Left lung (tissue), 10 donors: Measurements from ENCODE around the gene MMS19. TPM values are rescaled to one million over a fixed set of nuclear protein-coding genes. Genes with fewer than 3 reads are reported as not detected.
"Not testable (repeated sequence)": the region's sequence is repeated elsewhere in the genome, so short reads cannot be mapped to it uniquely, and the experiment has no call there.

ENCODE experiments used
- ATAC-seq: fragments of 200-7000 bp; cut with Tn5 transposase; one replicate; pipeline ENCODE4 v1.9.1; 2020; ENCODE audit warnings: moderate library complexity
- DNase-seq, 4 donors: peaks; one replicate each; pipeline ENCODE4 v3.0.0-alpha.2; 2013 to 2020
- H3K27ac ChIP-seq, 2 donors: fragments of 200-600 bp; sonication (generic) in 1 of 2; one replicate each; pipeline versions ENCODE4 v1.5.0 to v1.8.0; 2020 to 2021
- H3K27me3 ChIP-seq, 2 donors: fragments of 200-600 bp; sonication (generic) in 1 of 2; one replicate each; pipeline versions ENCODE4 v1.5.0 to v1.8.0; 2020 to 2021
- H3K36me3 ChIP-seq, 2 donors: fragments of 200-600 bp; sonication (generic) in 1 of 2; one replicate each; pipeline versions ENCODE4 v1.5.0 to v1.8.0; 2020 to 2021
- H3K4me1 ChIP-seq, 2 donors: fragments of 200-600 bp; one replicate each; pipeline ENCODE4 v1.8.0; 2021
- H3K4me3 ChIP-seq, 2 donors: fragments of 200-600 bp; sonication (generic) in 1 of 2; one replicate each; pipeline versions ENCODE4 v1.5.0 to v1.8.0; 2020 to 2021; ENCODE audit warnings: mild to moderate bottlenecking in 1 of 2
- H3K9me3 ChIP-seq, 2 donors: fragments of 200-600 bp; sonication (generic) in 1 of 2; one replicate each; pipeline versions ENCODE4 v1.5.0 to v1.8.0; 2020 to 2021
- CTCF ChIP-seq, 2 donors: fragments of 200-600 bp; sonication (generic) in 1 of 2; IDR thresholded peaks; one replicate each; pipeline versions ENCODE4 v1.5.0 to v1.8.0; 2021; ENCODE audit warnings: antibody characterized with exemption in 2 of 2
- intact Hi-C, 2 donors: fragments of 100-400 bp; cut with DNase I; formaldehyde crosslinking; loops; one replicate each; pipeline versions ENCODE4 v1.11.2 to v1.14.2; 2022
- polyA plus RNA-seq, 6 donors: library from polyadenylated mRNA; unstranded; fragments of 120-200 nt; gene quantifications; one replicate each; pipeline ENCODE4 v1.2.1, GENCODE V29; 2013; ENCODE audit not compliant: insufficient read length in 6 of 6
- total RNA-seq, 2 donors: library from RNA; stranded (reverse); fragmentation: NEBNext Ultra II Directional; extraction: Animal tissue kit (Norgen Biotek cat#: 25700); gene quantifications; one replicate each; pipeline ENCODE4 v1.2.1, GENCODE V29; 2021
- donor health status: DM: no; HTN: yes; CAD: no.
- donor health status: DM: no; HTN: no; CAD: no.

The MMS19 gene
- total and polyA plus RNA-seq, 8 donors: 60.1 to 113 (median 97.4) TPM

DNA sequence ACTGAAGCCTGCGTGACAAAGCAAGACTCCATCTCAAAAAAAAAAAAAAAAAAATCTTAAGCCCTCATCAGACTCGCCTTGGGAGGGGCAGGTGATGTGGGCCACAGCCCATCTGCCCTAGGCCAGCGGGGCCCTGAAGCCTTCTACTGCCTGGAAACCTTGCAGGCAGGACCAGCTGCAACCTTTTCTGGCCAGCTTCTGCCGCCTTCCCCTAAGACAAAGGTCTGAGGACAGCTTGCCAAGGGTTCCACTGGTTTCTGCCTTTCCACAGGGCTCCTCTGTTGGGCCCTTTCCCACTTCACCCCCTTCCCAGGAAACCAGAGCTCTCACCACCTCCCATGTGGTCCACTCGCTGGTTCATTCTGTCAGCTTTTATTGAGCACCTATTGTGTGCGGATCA, 35.7 kb upstream of the MMS19 start:
- intact Hi-C loops: no loop called here

DNA sequence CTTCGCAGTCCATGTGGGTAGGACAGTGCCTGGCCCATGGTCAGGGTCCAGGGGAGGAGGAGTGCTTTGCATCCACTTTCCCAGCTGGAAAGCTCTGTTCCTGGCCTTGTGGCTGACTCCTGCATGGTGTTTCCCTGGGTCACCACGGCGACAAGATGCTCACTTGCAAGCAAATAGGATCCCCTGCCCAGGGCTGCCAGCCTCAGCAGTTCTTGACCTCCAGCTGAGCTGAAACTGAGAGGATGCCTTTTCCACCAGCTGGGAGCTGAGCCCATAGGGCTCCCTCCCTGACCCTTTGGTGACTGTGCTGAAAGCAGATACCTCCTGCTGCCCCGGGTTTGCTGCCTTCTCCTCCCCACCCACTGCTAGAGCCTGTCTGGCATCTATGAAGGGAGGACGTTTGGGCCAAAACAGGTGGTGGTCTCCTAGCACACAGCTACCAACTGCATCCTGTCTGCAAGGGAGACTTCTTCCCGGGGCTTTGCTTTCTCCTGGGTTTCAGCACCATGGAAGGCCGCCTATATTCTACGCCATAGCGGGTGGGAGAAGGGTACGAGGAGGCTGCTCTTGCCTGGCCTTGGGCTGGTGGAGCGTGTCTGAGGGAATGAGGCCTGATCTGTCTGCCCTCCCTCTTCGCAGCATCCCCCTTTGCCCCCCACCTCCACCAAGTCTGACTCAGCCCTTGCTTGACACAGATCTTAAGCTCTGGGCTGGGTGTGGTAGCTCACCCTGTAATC, 34.9 kb upstream of the MMS19 start:
- no peak for TF ChIP-seq CTCF (IDR thresholded peaks at IDR 0.05)
- no peaks in the 10 kb centered on the region for H3K36me3 ChIP-seq
- H3K27me3 ChIP-seq: no peaks in the 10 kb centered on the region
- DNase-seq (no peak), ATAC-seq (peak; percentile 42)
- H3K9me3 ChIP-seq: no peaks in the 10 kb centered on the region
- intact Hi-C loops: no loop called here
- no peak overlapping the region for H3K27ac ChIP-seq
- H3K4me3 ChIP-seq: no peak overlapping the region
- H3K4me1 ChIP-seq: no peaks in the 10 kb centered on the region

More for the DNA sequence above, 35.7 kb upstream of the MMS19 start:
- ATAC-seq (no peak), DNase-seq (no peak)
- Histone ChIP-seq H3K4me3 (no peak overlapping the region), H3K36me3 (no peaks in the 10 kb centered on the region), H3K27me3 (no peaks in the 10 kb centered on the region), H3K9me3 (no peaks in the 10 kb centered on the region), H3K27ac (no peak overlapping the region), H3K4me1 (no peaks in the 10 kb centered on the region)
- no peak for TF ChIP-seq CTCF (IDR thresholded peaks at IDR 0.05)

DNA sequence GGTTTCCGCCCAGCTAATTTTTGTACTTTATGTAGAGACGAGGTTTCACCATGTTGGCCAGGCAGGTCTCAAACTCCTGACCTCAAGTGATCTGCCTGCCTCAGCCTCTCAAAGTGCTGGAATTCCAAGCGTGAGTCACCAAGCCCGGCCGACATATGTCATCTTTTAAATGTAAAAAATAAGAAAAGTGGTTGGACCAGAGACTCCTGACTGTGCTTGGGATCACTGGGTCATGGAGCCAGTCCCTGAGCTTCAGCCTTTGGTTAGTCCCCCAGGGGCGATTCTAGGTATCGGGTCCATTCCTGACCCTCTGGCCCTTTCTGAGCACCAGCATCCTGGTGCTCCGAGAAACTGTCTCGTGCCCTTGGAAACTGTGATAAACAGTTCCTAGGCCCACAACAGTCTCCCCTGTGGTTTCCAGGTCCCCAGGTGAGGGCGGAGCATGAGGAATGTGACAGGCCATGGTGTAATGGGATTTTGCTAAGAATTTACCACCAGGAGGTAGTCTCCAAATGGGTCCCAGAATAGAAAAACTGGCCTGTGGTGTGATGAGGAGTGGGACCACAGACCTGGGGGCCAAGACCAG, 33.3 kb upstream of the MMS19 start:
- intact Hi-C loops: no loop called here

GRCh38 chr10:97529685-97530465, 31.7 kb upstream of the MMS19 start:
- H3K36me3 ChIP-seq: no peaks in the 10 kb centered on the region
- no peak for ATAC-seq
- no peaks in the 10 kb centered on the region for H3K27me3 ChIP-seq
- intact Hi-C loops: no loop called here
- no peaks in the 10 kb centered on the region for H3K9me3 ChIP-seq
- no peak for DNase-seq
- no peaks in the 10 kb centered on the region for H3K4me1 ChIP-seq
- no peak overlapping the region for H3K4me3 ChIP-seq
- TF ChIP-seq CTCF (IDR thresholded peaks at IDR 0.05): no peak
- H3K27ac ChIP-seq: no peak overlapping the region

More for the DNA sequence above, 33.3 kb upstream of the MMS19 start:
- Histone ChIP-seq H3K4me3 (no peak overlapping the region), H3K4me1 (no peaks in the 10 kb centered on the region), H3K27ac (no peak overlapping the region), H3K27me3 (no peaks in the 10 kb centered on the region), H3K36me3 (no peaks in the 10 kb centered on the region), H3K9me3 (no peaks in the 10 kb centered on the region)
- DNase-seq (no peak), ATAC-seq (peak; percentile 19)
- TF ChIP-seq CTCF (IDR thresholded peaks at IDR 0.05): no peak

DNA sequence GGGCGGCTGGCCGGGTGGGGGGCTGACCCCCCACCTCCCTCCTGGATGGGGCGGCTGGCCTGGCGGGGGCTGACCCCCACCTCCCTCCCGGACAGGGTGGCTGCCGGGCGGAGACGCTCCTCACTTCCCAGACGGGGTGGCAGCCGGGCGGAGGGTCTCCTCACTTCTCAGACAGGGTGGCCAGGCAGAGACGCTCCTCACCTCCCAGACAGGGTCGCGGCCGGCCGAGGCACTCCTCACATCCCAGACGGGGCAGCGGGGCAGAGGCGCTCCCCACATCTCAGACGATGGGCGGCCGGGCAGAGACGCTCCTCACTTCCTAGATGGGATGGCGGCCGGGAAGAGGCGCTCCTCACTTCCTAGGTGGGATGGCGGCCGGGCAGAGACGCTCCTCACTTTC, 30.7 kb upstream of the MMS19 start:
- H3K36me3 ChIP-seq, ATAC-seq, H3K27me3 ChIP-seq, H3K4me3 ChIP-seq, DNase-seq, intact Hi-C loops, H3K4me1 ChIP-seq, H3K9me3 ChIP-seq, H3K27ac ChIP-seq: not testable (repeated sequence)
